GM23248 (cell line): ENCODE results near the gene LRRN1.

Experiments used
- EZH2 ChIP-seq: fragments of 200-600 bp; sonication (generic); IDR thresholded peaks from 2 replicates; pipeline ENCODE4 v1.6.1; 2018; ENCODE audit warnings: antibody characterized with exemption, mild to moderate bottlenecking; ENCODE audit not compliant: insufficient read depth, poor library complexity, severe bottlenecking
- EZH2phosphoT487 ChIP-seq: fragments of 200-600 bp; sonication (generic); IDR thresholded peaks from 2 replicates; pipeline ENCODE4 v1.6.1; 2018; ENCODE audit warnings: antibody characterized with exemption, moderate library complexity, mild to moderate bottlenecking, low read depth; ENCODE audit not compliant: insufficient read depth

GRCh38 chr3:3842356-3842755 is 43.1 kb downstream of the LRRN1 start:
- TF ChIP-seq EZH2phosphoT487 (no peak), EZH2 (no peak)
